Tibial nerve (tissue), 4 donors: Measurements from ENCODE around the gene TMEM150C. TPM values are rescaled to one million over a fixed set of nuclear protein-coding genes. Genes with fewer than 3 reads are reported as not detected.
A peak's percentile ranks its signal among the peaks of the same experiment; 100 is the strongest.

Experiments used
- DNase-seq, 2 donors: peaks; one replicate each; pipeline ENCODE4 v3.0.0-alpha.2; 2019; ENCODE audit warnings: low spot score in 2 of 2
- H3K27ac ChIP-seq, 4 donors: fragments of 200-600 bp; sonication (generic) in 3 of 4; one replicate each; pipeline ENCODE4 v1.5.1; 2017 to 2019; ENCODE audit warnings: mild to moderate bottlenecking in 1 of 4
- H3K27me3 ChIP-seq, 2 donors: fragments of 200-600 bp; sonication (generic) in 1 of 2; one replicate each; pipeline versions ENCODE4 v1.5.1 to v1.6.0; 2017 to 2019
- H3K36me3 ChIP-seq, 3 donors: fragments of 200-600 bp; sonication (generic); one replicate each; pipeline ENCODE4 v1.5.1; 2018 to 2019
- H3K4me1 ChIP-seq, 4 donors: fragments of 200-600 bp; sonication (generic) in 3 of 4; one replicate each; pipeline ENCODE4 v1.5.1; 2017 to 2019
- H3K4me3 ChIP-seq, 4 donors: fragments of 200-600 bp; sonication (generic) in 3 of 4; one replicate each; pipeline ENCODE4 v1.5.1; 2017 to 2019; ENCODE audit warnings: mild to moderate bottlenecking in 1 of 4, moderate library complexity in 1 of 4
- H3K9me3 ChIP-seq, 4 donors: fragments of 200-600 bp; sonication (generic) in 3 of 4; one replicate each; pipeline ENCODE4 v1.5.1; 2017 to 2019
- EP300 ChIP-seq, 2 donors: sonication (generic); formaldehyde crosslinking; IDR thresholded peaks; one replicate each; pipeline ENCODE4 v1.6.1; 2017; ENCODE audit warnings: antibody characterized with exemption in 2 of 2, mild to moderate bottlenecking in 1 of 2
- POLR2A ChIP-seq, 2 donors: fragments of 450-650 bp; IDR thresholded peaks; one replicate each; pipeline ENCODE4 v1.6.1; 2017; ENCODE audit warnings: antibody characterized with exemption in 2 of 2, mild to moderate bottlenecking in 2 of 2, moderate library complexity in 2 of 2
- WGBS, 2 donors: methylation state at CpG; one replicate each; pipeline ENCODE4 v1.1.5; 2018; 5-methylcytosine and 5-hydroxymethylcytosine counted together
- total RNA-seq, 4 donors: library from RNA; depleted of rRNA; stranded (reverse); fragments of >200 nt; gene quantifications; one replicate each; pipeline ENCODE4 v1.1.0, GENCODE V29; 2016
- TF ChIP-seq, protein P1 (sequence below), 5 experiments: fragments of 200-600 bp in 3 of 5; fragments of 450-650 bp in 2 of 5; sonication (generic) in 3 of 5; IDR thresholded peaks; one replicate each; pipeline ENCODE4 v1.5.1; 2016 to 2019; ENCODE audit warnings: antibody characterized with exemption in 5 of 5, mild to moderate bottlenecking in 3 of 5, moderate library complexity in 2 of 5

Gene TMEM150C
- total RNA-seq, 4 donors from 2014 or later, result 6.3 to 44.9 (median 16.0) TPM

DNA sequence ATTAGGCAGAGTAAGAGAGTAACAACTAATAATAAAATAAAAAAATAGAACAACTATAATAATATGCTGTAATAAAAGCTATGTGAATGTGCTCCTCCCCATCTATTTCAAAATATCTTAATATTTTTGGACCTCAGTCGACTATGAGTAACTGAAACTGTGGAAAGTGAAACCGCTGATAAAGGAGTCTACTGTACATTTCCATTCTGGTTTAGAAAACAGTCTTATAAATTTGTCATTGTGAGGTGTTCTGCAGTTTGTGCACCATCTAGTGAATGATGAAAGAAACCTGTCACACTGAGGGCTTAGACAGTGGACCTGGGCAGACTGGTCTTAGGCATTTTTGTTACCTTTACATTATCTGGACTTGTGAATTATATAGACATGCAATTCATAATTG lies 42.0 kb downstream of the TMEM150C start:
- no peaks in the 10 kb centered on the region for H3K27me3 ChIP-seq
- no peak for TF ChIP-seq POLR2A (IDR thresholded peaks at IDR 0.05)
- TF ChIP-seq, protein P1, sequence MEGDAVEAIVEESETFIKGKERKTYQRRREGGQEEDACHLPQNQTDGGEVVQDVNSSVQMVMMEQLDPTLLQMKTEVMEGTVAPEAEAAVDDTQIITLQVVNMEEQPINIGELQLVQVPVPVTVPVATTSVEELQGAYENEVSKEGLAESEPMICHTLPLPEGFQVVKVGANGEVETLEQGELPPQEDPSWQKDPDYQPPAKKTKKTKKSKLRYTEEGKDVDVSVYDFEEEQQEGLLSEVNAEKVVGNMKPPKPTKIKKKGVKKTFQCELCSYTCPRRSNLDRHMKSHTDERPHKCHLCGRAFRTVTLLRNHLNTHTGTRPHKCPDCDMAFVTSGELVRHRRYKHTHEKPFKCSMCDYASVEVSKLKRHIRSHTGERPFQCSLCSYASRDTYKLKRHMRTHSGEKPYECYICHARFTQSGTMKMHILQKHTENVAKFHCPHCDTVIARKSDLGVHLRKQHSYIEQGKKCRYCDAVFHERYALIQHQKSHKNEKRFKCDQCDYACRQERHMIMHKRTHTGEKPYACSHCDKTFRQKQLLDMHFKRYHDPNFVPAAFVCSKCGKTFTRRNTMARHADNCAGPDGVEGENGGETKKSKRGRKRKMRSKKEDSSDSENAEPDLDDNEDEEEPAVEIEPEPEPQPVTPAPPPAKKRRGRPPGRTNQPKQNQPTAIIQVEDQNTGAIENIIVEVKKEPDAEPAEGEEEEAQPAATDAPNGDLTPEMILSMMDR (IDR thresholded peaks at IDR 0.05), result no peak
- TF ChIP-seq EP300 (IDR thresholded peaks at IDR 0.05), result no peak
- no peak overlapping the region for H3K27ac ChIP-seq
- no peak for DNase-seq
- no peaks in the 10 kb centered on the region for H3K36me3 ChIP-seq
- 60 to 69% methylated on average over 2 of the region's 2 CpGs for WGBS, 2 donors
- no peaks in the 10 kb centered on the region for H3K9me3 ChIP-seq
- H3K4me1 ChIP-seq, result peaks cover 0 to 8% (median 0%) of the 10 kb centered on the region in 4 donors
- no peak overlapping the region for H3K4me3 ChIP-seq

DNA sequence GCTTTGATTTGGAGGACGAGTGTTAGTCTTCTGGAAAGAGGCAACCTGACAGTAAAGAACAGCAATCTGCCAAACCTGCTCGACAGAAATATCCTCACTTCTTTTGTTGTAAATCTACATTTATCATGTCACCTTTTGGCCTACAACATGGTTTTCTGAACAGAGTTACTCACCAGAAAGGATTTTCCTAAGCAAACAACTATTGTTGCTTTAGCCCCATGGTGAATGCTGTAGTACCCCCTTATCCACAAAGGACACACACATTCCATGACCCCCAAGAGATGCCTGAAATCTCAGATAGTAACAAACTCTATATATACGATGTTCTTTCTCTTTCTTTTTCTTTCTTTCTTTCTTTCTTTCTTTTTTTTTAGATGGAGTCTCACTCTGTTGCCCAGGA lies 42.7 kb downstream of the TMEM150C start:
- Histone ChIP-seq H3K27me3 (no peaks in the 10 kb centered on the region), H3K4me1 (peaks cover 0 to 8% (median 0%) of the 10 kb centered on the region in 4 donors), H3K36me3 (no peaks in the 10 kb centered on the region), H3K9me3 (no peaks in the 10 kb centered on the region), H3K4me3 (no peak overlapping the region), H3K27ac (no peak overlapping the region)
- no peak for DNase-seq
- WGBS, 2 donors, result 53 to 64% methylated on average over 3 of the region's 3 CpGs
- TF ChIP-seq POLR2A (IDR thresholded peaks at IDR 0.05) (no peak), EP300 (IDR thresholded peaks at IDR 0.05) (no peak)
- TF ChIP-seq, protein P1 (IDR thresholded peaks at IDR 0.05), result no peak

DNA sequence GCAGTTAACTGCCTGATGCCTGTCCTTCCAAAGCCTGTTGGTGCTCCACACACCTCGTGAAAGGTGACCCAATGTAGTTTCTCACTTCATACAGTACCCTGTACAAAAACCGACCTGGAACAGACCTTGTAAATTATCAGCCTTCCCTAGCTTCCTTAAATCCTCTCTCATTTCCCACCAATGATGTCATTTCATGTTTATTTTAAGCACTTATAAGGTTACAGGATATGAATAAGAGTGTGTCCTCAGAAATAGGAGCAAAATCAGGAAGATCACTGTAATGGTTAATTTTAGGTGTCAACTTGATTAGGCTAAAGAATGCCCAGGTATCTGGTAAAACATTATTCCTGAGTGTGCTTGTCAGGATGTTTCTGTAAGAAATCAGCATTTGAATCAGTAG lies 44.7 kb downstream of the TMEM150C start:
- Histone ChIP-seq H3K4me1 (peaks cover 0 to 8% (median 0%) of the 10 kb centered on the region in 4 donors), H3K27me3 (no peaks in the 10 kb centered on the region), H3K27ac (no peak overlapping the region), H3K4me3 (no peak overlapping the region), H3K9me3 (no peaks in the 10 kb centered on the region), H3K36me3 (no peaks in the 10 kb centered on the region)
- DNase-seq, result no peak
- no peak for TF ChIP-seq POLR2A (IDR thresholded peaks at IDR 0.05)
- no peak for TF ChIP-seq EP300 (IDR thresholded peaks at IDR 0.05)
- TF ChIP-seq, protein P1 (IDR thresholded peaks at IDR 0.05), result no peak
- WGBS, 2 donors, result 58% methylated on average over 2 of the region's 2 CpGs

DNA sequence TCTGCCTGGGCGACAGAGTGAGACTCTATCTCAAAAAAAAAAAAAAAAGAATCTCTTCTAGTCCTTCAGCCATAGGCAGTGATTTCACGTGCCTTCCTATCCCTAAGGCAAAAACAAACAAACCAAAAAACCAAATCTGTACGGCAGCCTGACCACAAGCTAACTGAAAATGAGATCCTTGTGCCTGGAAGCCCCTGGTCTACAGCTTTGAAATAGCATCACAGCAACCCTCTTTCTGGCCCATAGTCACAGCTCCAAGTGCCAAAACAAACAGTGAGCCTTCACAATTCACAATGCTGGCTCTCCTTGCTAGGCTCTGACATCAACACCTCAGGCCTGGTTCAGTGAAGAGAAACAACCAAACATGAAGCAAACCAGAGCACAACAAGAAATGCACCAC lies 46.1 kb downstream of the TMEM150C start:
- DNase-seq, result peak; percentile 25 to 59

DNA sequence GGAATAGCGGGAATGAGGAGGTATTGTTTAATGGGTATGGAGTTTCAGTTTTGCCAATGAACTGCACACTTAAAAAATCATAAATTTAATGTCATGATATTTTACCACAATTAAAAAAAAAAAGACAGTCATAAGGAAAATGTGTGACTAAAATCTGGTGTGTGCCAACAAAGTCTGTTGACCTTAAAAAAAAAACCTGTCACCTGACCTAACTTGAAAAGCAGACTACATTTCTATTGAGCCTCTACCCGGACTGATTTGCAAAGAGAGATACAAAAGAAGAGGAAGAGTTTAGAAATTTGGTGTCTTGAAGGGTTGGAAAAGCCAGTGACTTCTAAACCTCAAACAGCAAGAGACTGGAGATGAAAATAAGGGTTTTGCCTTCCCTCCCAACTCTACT lies 48.4 kb downstream of the TMEM150C start:
- Histone ChIP-seq H3K4me3 (no peak overlapping the region), H3K27me3 (no peaks in the 10 kb centered on the region), H3K27ac (no peak overlapping the region), H3K4me1 (peaks cover 0 to 8% (median 0%) of the 10 kb centered on the region in 4 donors), H3K9me3 (no peaks in the 10 kb centered on the region), H3K36me3 (no peaks in the 10 kb centered on the region)
- TF ChIP-seq, protein P1 (IDR thresholded peaks at IDR 0.05), result no peak
- no peak for TF ChIP-seq EP300 (IDR thresholded peaks at IDR 0.05)
- TF ChIP-seq POLR2A (IDR thresholded peaks at IDR 0.05), result no peak
- WGBS, 2 donors, result 84% methylated on average over 2 of the region's 2 CpGs
- DNase-seq, result no peak

More for the DNA sequence above, 46.1 kb downstream of the TMEM150C start:
- Histone ChIP-seq H3K4me3 (no peak overlapping the region), H3K27me3 (no peaks in the 10 kb centered on the region), H3K4me1 (peaks cover 0 to 8% (median 0%) of the 10 kb centered on the region in 4 donors), H3K9me3 (no peaks in the 10 kb centered on the region), H3K27ac (peak overlapping the region in 2 of 4 donors; percentile 38 to 50), H3K36me3 (no peaks in the 10 kb centered on the region)
- 16 to 29% methylated on average over 3 of the region's 3 CpGs for WGBS, 2 donors
- TF ChIP-seq EP300 (IDR thresholded peaks at IDR 0.05), result peak in 1 of 2 donors; percentile 62
- no peak for TF ChIP-seq POLR2A (IDR thresholded peaks at IDR 0.05)

DNA sequence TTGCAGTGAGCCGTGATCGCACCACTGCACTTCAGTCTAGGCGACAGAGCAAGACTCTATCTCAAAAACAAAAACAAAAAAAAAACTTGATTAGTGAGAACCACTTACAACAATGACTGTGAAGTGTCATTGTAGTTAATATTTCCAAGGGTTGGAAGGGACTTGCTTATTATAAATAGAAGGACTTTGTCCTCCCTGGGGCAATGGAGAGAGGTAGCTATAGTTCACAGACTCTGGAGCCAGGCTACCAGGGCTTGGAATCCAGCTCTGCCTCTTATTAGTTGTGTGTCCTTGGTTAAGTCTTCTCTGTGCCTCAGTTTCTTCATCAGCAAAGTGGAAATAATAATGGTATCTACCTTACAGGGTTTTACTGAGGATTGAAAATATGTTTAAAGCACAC lies 51.6 kb downstream of the TMEM150C start:
- WGBS, 2 donors, result 90 to 92% methylated on average over 3 of the region's 3 CpGs
- Histone ChIP-seq H3K27me3 (no peaks in the 10 kb centered on the region), H3K4me1 (no peaks in the 10 kb centered on the region), H3K9me3 (no peaks in the 10 kb centered on the region), H3K36me3 (no peaks in the 10 kb centered on the region), H3K4me3 (no peak overlapping the region), H3K27ac (no peak overlapping the region)
- DNase-seq, result no peak
- no peak for TF ChIP-seq EP300 (IDR thresholded peaks at IDR 0.05)
- TF ChIP-seq, protein P1 (IDR thresholded peaks at IDR 0.05), result no peak
- TF ChIP-seq POLR2A (IDR thresholded peaks at IDR 0.05), result no peak
